ENCODE results near the gene OARD1.

GRCh38 chr6:41073203-41073967 is 1.2 kb upstream of the OARD1 start:
- TF ChIP-seq POLR2A (IDR thresholded peaks at IDR 0.05; ENCODE audit: low read depth), result peak; percentile 75
- peak; percentile 84 to 91 for TF ChIP-seq POLR2AphosphoS5 (IDR thresholded peaks at IDR 0.05)
- peak; percentile 14 to 51 (median 38) for TF ChIP-seq CTCF (IDR thresholded peaks at IDR 0.05)

Measured in esophagus muscularis mucosa (tissue), 3 donors.